ENCODE measurements around the gene ELFN2. TPM values are rescaled to one million over a fixed set of nuclear protein-coding genes. Genes with fewer than 3 reads are reported as not detected.
A peak's percentile ranks its signal among the peaks of the same experiment; 100 is the strongest.

The ELFN2 gene
- total RNA-seq, 1 donor = under 0.01 TPM

- H3K36me3 ChIP-seq (ENCODE audit: insufficient read depth, low read length) = no peaks in the 10 kb centered on the region
- H3K9me3 ChIP-seq (ENCODE audit: low read depth, low read length) = peaks cover 9% of the 10 kb centered on the region
- peaks cover 6% of the 10 kb centered on the region for H4K20me1 ChIP-seq (ENCODE audit: insufficient read depth, low read length)
- H3K79me2 ChIP-seq (ENCODE audit: insufficient read depth, low read length) = no peaks in the 10 kb centered on the region
- peak overlapping the region; percentile 83 for H3K27ac ChIP-seq (ENCODE audit: low read depth, low read length)
- peaks cover 26% of the 10 kb centered on the region for H3K27me3 ChIP-seq (ENCODE audit: insufficient read depth, low read length)
- no peak overlapping the region for H3K4me3 ChIP-seq (ENCODE audit: insufficient read depth, low read length)
- peak; percentile 56 for DNase-seq (ENCODE audit: insufficient read length, low spot score, missing footprints)
- no peak overlapping the region for H2AFZ ChIP-seq (ENCODE audit: low read length)
- peak overlapping the region; percentile 56 for H3K4me2 ChIP-seq (ENCODE audit: insufficient read depth, low read length)
- no peak for TF ChIP-seq CTCF (IDR thresholded peaks at IDR 0.05; ENCODE audit: extremely low read depth, low read depth, low read length)
- peaks cover 14% of the 10 kb centered on the region for H3K4me1 ChIP-seq (ENCODE audit: insufficient read depth, low read length)
Observed at GRCh38 chr22:37431366-37431765, 4.1 kb upstream of the ELFN2 start.

GRCh38 chr22:37430941-37431340, 3.7 kb upstream of the ELFN2 start:
- Histone ChIP-seq H3K4me3 (ENCODE audit: insufficient read depth, low read length) (no peak overlapping the region), H3K36me3 (ENCODE audit: insufficient read depth, low read length) (no peaks in the 10 kb centered on the region), H4K20me1 (ENCODE audit: insufficient read depth, low read length) (peaks cover 6% of the 10 kb centered on the region), H2AFZ (ENCODE audit: low read length) (no peak overlapping the region), H3K27ac (ENCODE audit: low read depth, low read length) (no peak overlapping the region), H3K79me2 (ENCODE audit: insufficient read depth, low read length) (no peaks in the 10 kb centered on the region), H3K27me3 (ENCODE audit: insufficient read depth, low read length) (peaks cover 30% of the 10 kb centered on the region), H3K4me1 (ENCODE audit: insufficient read depth, low read length) (peaks cover 14% of the 10 kb centered on the region), H3K9me3 (ENCODE audit: low read depth, low read length) (peaks cover 9% of the 10 kb centered on the region), H3K4me2 (ENCODE audit: insufficient read depth, low read length) (no peak overlapping the region)
- no peak for TF ChIP-seq CTCF (IDR thresholded peaks at IDR 0.05; ENCODE audit: extremely low read depth, low read depth, low read length)
- DNase-seq (ENCODE audit: insufficient read length, low spot score, missing footprints) = peak; percentile 75

- H3K4me3 ChIP-seq (ENCODE audit: insufficient read depth, low read length) = no peak overlapping the region
- H3K4me1 ChIP-seq (ENCODE audit: insufficient read depth, low read length) = peaks cover 11% of the 10 kb centered on the region
- no peak overlapping the region for H3K4me2 ChIP-seq (ENCODE audit: insufficient read depth, low read length)
- H4K20me1 ChIP-seq (ENCODE audit: insufficient read depth, low read length) = peaks cover 6% of the 10 kb centered on the region
- peaks cover 44% of the 10 kb centered on the region for H3K27me3 ChIP-seq (ENCODE audit: insufficient read depth, low read length)
- peaks cover 9% of the 10 kb centered on the region for H3K9me3 ChIP-seq (ENCODE audit: low read depth, low read length)
- no peak overlapping the region for H3K27ac ChIP-seq (ENCODE audit: low read depth, low read length)
- peak; percentile 77 for TF ChIP-seq CTCF (IDR thresholded peaks at IDR 0.05; ENCODE audit: extremely low read depth, low read depth, low read length)
- peak; percentile 93 for DNase-seq (ENCODE audit: insufficient read length, low spot score, missing footprints)
- no peaks in the 10 kb centered on the region for H3K79me2 ChIP-seq (ENCODE audit: insufficient read depth, low read length)
- no peak overlapping the region for H2AFZ ChIP-seq (ENCODE audit: low read length)
- H3K36me3 ChIP-seq (ENCODE audit: insufficient read depth, low read length) = no peaks in the 10 kb centered on the region
Observed at GRCh38 chr22:37428649-37429586, 1.6 kb upstream of the ELFN2 start.
